GM12878 (cell line): ENCODE results near the gene CYP8B1.

Source experiments
- CBX5 ChIP-seq: sonication (generic); IDR thresholded peaks from 2 replicates; pipeline ENCODE4 v1.6.1; 2016; ENCODE audit warnings: low read depth, moderate library complexity, mild to moderate bottlenecking, inconsistent platforms
- CHD4 ChIP-seq: fragments of 200-600 bp; sonication (generic); IDR thresholded peaks from 2 replicates; pipeline ENCODE4 v1.6.1; 2016; ENCODE audit warnings: mild to moderate bottlenecking
- CREB1 ChIP-seq: IDR thresholded peaks from 2 replicates; pipeline ENCODE4 v1.6.1; 2012; ENCODE audit warnings: low read depth, mild to moderate bottlenecking, inconsistent platforms
- GATAD2B ChIP-seq: fragments of 450-650 bp; conservative IDR thresholded peaks from 2 replicates; pipeline ENCODE4 v1.6.1; 2017; ENCODE audit warnings: low read depth, mild to moderate bottlenecking, moderate library complexity
- JUND ChIP-seq: IDR thresholded peaks from 2 replicates; pipeline ENCODE4 v1.6.1; 2012; ENCODE audit warnings: low read depth, mild to moderate bottlenecking, low read length, improper control_type of control experiment, moderate library complexity
- MXI1 ChIP-seq: fragments of 150-350 bp; IDR thresholded peaks from 2 replicates; pipeline ENCODE4 v1.6.1; 2011; ENCODE audit warnings: low read depth, mild to moderate bottlenecking, inconsistent platforms, low read length, improper control_type of control experiment
- NBN ChIP-seq: fragments of 450-650 bp; IDR thresholded peaks from 2 replicates; pipeline ENCODE4 v1.6.1; 2016
- NR2C2 ChIP-seq: IDR thresholded peaks from 2 replicates; pipeline ENCODE4 v1.6.1; 2011; ENCODE audit warnings: borderline replicate concordance, low read depth; ENCODE audit not compliant: control insufficient read depth, insufficient read length
- RCOR1 ChIP-seq: conservative IDR thresholded peaks from 2 replicates; pipeline ENCODE4 v1.6.1; 2012; ENCODE audit warnings: low read depth, low read length, improper control_type of control experiment
- SRF ChIP-seq, 2 experiments: IDR thresholded peaks; 2 replicates each; pipeline ENCODE4 v1.6.1; 2011; ENCODE audit warnings: low read depth in 2 of 2, low read length in 2 of 2, mild to moderate bottlenecking in 1 of 2, moderate library complexity in 1 of 2
- TCF12 ChIP-seq: IDR thresholded peaks from 2 replicates; pipeline ENCODE4 v1.6.1; 2011; ENCODE audit warnings: low read depth, mild to moderate bottlenecking, low read length
- TF ChIP-seq, protein P1 (sequence below): IDR thresholded peaks from 2 replicates; pipeline ENCODE4 v1.6.1; 2011; ENCODE audit warnings: low read depth, mild to moderate bottlenecking, low read length, moderate library complexity, borderline replicate concordance; ENCODE audit errors: extremely low read depth
- TF ChIP-seq, protein P2 (sequence below), 3 experiments: IDR thresholded peaks in 2 of 3; conservative IDR thresholded peaks in 1 of 3; 2 replicates each; pipeline ENCODE4 v1.5.1; 2011; ENCODE audit warnings: low read depth in 3 of 3, low read length in 3 of 3, mild to moderate bottlenecking in 3 of 3, control low read depth in 2 of 3, moderate library complexity in 2 of 3, inconsistent platforms in 1 of 3, mixed read lengths in 1 of 3; ENCODE audit not compliant: control insufficient read depth in 2 of 3, insufficient read depth in 1 of 3; ENCODE audit errors: extremely low read depth in 1 of 3
- TF ChIP-seq, protein P3 (sequence below): IDR thresholded peaks from 2 replicates; pipeline ENCODE4 v1.6.1; 2012; ENCODE audit warnings: mild to moderate bottlenecking, low read depth, low read length

DNA sequence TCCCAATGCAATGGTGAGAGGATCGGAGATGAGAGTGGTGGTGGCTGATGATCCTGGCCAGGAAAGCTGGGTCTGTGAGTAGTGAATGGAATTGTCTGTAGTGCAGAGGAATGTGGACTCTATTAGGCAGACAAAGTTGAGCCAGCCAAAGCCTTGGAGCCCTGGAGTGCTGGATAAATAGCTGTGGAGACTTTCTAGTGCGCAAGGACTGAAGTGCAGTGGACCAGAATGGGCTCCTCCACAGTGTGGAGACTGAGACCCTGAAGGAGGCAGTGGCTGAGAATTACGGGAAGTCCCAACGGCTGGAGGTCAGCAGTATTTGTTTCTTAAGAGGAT, 31.1 kb upstream of the CYP8B1 start:
- TF ChIP-seq, protein P1, sequence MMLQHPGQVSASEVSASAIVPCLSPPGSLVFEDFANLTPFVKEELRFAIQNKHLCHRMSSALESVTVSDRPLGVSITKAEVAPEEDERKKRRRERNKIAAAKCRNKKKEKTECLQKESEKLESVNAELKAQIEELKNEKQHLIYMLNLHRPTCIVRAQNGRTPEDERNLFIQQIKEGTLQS = no peak
- TF ChIP-seq, protein P2, sequence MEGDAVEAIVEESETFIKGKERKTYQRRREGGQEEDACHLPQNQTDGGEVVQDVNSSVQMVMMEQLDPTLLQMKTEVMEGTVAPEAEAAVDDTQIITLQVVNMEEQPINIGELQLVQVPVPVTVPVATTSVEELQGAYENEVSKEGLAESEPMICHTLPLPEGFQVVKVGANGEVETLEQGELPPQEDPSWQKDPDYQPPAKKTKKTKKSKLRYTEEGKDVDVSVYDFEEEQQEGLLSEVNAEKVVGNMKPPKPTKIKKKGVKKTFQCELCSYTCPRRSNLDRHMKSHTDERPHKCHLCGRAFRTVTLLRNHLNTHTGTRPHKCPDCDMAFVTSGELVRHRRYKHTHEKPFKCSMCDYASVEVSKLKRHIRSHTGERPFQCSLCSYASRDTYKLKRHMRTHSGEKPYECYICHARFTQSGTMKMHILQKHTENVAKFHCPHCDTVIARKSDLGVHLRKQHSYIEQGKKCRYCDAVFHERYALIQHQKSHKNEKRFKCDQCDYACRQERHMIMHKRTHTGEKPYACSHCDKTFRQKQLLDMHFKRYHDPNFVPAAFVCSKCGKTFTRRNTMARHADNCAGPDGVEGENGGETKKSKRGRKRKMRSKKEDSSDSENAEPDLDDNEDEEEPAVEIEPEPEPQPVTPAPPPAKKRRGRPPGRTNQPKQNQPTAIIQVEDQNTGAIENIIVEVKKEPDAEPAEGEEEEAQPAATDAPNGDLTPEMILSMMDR (IDR thresholded peaks at IDR 0.05 in 2 of 3, conservative IDR thresholded peaks at IDR 0.05 in 1 of 3; ENCODE audit: control insufficient read depth in 2 of 3, extremely low read depth in 1 of 3, insufficient read depth in 1 of 3, low read depth in 3 of 3, low read length in 3 of 3) = no peak
- no peak for TF ChIP-seq CHD4
- TF ChIP-seq TCF12 = no peak
- TF ChIP-seq RCOR1 = no peak
- TF ChIP-seq MXI1 = no peak
- no peak for TF ChIP-seq GATAD2B
- TF ChIP-seq, protein P3, sequence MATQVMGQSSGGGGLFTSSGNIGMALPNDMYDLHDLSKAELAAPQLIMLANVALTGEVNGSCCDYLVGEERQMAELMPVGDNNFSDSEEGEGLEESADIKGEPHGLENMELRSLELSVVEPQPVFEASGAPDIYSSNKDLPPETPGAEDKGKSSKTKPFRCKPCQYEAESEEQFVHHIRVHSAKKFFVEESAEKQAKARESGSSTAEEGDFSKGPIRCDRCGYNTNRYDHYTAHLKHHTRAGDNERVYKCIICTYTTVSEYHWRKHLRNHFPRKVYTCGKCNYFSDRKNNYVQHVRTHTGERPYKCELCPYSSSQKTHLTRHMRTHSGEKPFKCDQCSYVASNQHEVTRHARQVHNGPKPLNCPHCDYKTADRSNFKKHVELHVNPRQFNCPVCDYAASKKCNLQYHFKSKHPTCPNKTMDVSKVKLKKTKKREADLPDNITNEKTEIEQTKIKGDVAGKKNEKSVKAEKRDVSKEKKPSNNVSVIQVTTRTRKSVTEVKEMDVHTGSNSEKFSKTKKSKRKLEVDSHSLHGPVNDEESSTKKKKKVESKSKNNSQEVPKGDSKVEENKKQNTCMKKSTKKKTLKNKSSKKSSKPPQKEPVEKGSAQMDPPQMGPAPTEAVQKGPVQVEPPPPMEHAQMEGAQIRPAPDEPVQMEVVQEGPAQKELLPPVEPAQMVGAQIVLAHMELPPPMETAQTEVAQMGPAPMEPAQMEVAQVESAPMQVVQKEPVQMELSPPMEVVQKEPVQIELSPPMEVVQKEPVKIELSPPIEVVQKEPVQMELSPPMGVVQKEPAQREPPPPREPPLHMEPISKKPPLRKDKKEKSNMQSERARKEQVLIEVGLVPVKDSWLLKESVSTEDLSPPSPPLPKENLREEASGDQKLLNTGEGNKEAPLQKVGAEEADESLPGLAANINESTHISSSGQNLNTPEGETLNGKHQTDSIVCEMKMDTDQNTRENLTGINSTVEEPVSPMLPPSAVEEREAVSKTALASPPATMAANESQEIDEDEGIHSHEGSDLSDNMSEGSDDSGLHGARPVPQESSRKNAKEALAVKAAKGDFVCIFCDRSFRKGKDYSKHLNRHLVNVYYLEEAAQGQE = no peak
- TF ChIP-seq CBX5 = no peak
- TF ChIP-seq CREB1 = no peak
- no peak for TF ChIP-seq SRF (IDR thresholded peaks at IDR 0.05; ENCODE audit: low read depth in 2 of 2, low read length in 2 of 2)
- no peak for TF ChIP-seq NBN
- no peak for TF ChIP-seq NR2C2
- TF ChIP-seq JUND = no peak
